ENCODE data around the gene TVP23C.
"Not testable (repeated sequence)": the region's sequence is repeated elsewhere in the genome, so short reads cannot be mapped to it uniquely, and the experiment has no call there.

Gene TVP23C

GRCh38 chr17:15526292-15527218 is 36.7 kb downstream of the TVP23C start:
- DNase-seq: not testable (repeated sequence)

GRCh38 chr17:15524990-15525985 is 38.0 kb downstream of the TVP23C start:
- DNase-seq: not testable (repeated sequence)

GRCh38 chr17:15516150-15516549 is 47.1 kb downstream of the TVP23C start:
- DNase-seq: no peak

GRCh38 chr17:15514469-15514868 is 48.8 kb downstream of the TVP23C start:
- no peak for DNase-seq

GRCh38 chr17:15513856-15514459 is 49.3 kb downstream of the TVP23C start:
- DNase-seq: no peak

GRCh38 chr17:15513058-15513791 is 50.1 kb downstream of the TVP23C start:
- DNase-seq: no peak

- DNase-seq: no peak
Measured at GRCh38 chr17:15512071-15512709, 51.1 kb downstream of the TVP23C start.

- DNase-seq: no peak
Measured at GRCh38 chr17:15511142-15511541, 52.1 kb downstream of the TVP23C start.

GRCh38 chr17:15510361-15510760 is 52.9 kb downstream of the TVP23C start:
- DNase-seq: no peak

- no peak for DNase-seq
Measured at GRCh38 chr17:15509095-15509494, 54.2 kb downstream of the TVP23C start.

GRCh38 chr17:15508466-15508865 is 54.8 kb downstream of the TVP23C start:
- no peak for DNase-seq

GRCh38 chr17:15507896-15508295 is 55.4 kb downstream of the TVP23C start:
- DNase-seq: no peak

GRCh38 chr17:15507001-15507400 is 56.3 kb downstream of the TVP23C start:
- DNase-seq: no peak

GRCh38 chr17:15505708-15506107 is 57.6 kb downstream of the TVP23C start:
- DNase-seq: not testable (repeated sequence)

GRCh38 chr17:15503731-15504130 is 59.6 kb downstream of the TVP23C start:
- DNase-seq: no peak

GRCh38 chr17:15502369-15503112 is 60.7 kb downstream of the TVP23C start:
- DNase-seq: peak; percentile 41 to 54

- DNase-seq: no peak
Measured at GRCh38 chr17:15501793-15502192, 61.5 kb downstream of the TVP23C start.

- no peak for DNase-seq
Measured at GRCh38 chr17:15501282-15501681, 62.0 kb downstream of the TVP23C start.

- no peak for DNase-seq
Measured at GRCh38 chr17:15498107-15498506, 65.2 kb downstream of the TVP23C start.

- DNase-seq: no peak
Measured at GRCh38 chr17:15496735-15497670, 66.3 kb downstream of the TVP23C start.

All from activated CD4-positive, alpha-beta T cell treated with anti-CD3 and anti-CD28 coated beads, Interleukin-2, amount 50 U/mL, for 4 hours (primary cell).